WERI-Rb-1 (cell line): ENCODE results near the gene METTL18.

Experiments used
- DNase-seq: peaks from one replicate; pipeline ENCODE4 v3.0.0-alpha.2; 2020
- H3K27ac ChIP-seq: fragments of 250-450 bp; sonication (Bioruptor Pico); 2 replicates; pipeline ENCODE4 v1.5.1; 2020; ENCODE audit warnings: mild to moderate bottlenecking, moderate library complexity
- H3K27me3 ChIP-seq: fragments of 250-450 bp; sonication (Bioruptor Pico); 2 replicates; pipeline ENCODE4 v1.5.1; 2021; ENCODE audit warnings: mild to moderate bottlenecking, low read depth, moderate library complexity; ENCODE audit not compliant: insufficient read depth, severe bottlenecking
- H3K36me3 ChIP-seq: fragments of 250-450 bp; sonication (Bioruptor Pico); 2 replicates; pipeline ENCODE4 v1.5.1; 2020; ENCODE audit warnings: mild to moderate bottlenecking, moderate library complexity
- H3K4me3 ChIP-seq: 2 replicates; pipeline ENCODE4 v1.5.1; 2011; ENCODE audit warnings: low read depth, mild to moderate bottlenecking, control low read depth, low read length
- H3K9me3 ChIP-seq: fragments of 250-450 bp; sonication (Bioruptor Pico); 2 replicates; pipeline ENCODE4 v1.5.1; 2021; ENCODE audit warnings: mild to moderate bottlenecking, moderate library complexity; ENCODE audit not compliant: severe bottlenecking
- TF ChIP-seq, protein P1 (sequence below): IDR thresholded peaks from 2 replicates; pipeline ENCODE4 v1.5.1; 2011; ENCODE audit warnings: low read depth, mild to moderate bottlenecking, control low read depth, inconsistent platforms, low read length

Gene METTL18

DNA sequence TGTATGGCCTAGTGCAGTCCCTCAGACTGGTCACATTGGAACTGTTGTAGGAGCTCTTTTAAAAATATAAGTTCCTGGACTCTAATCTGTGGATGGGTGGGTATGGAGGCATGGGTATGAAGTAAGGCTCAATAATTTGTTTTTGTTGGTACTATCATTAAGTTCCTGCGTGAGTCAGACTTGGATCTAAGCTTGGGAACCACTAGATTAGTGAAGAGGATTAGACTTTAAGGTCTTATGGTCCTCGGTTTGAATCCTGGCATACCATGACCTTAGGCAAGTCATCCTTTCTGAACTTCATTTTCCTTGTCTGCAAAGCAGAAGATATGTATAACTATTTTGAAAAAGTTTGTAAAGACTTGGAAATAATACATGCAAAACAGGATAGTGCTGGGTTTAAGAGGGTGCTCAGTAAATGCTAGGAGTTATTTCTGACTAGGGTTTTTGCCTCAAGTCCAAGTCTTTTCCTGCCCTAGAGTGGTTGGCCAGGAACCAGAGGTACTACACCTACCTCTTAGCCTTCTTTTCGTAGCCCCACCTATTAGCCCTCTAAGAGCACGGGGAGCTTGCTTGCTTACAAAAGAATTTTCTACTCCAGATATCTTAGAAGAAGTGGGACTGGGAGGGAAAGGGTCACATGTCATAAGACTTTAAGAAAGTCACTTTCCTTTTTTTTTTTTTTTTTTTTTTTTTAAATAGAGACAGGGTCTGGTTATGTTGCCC lies 38.6 kb upstream of the METTL18 start:
- Histone ChIP-seq H3K27ac (no peak overlapping the region), H3K4me3 (no peak overlapping the region), H3K27me3 (no peaks in the 10 kb centered on the region), H3K9me3 (no peaks in the 10 kb centered on the region), H3K36me3 (no peaks in the 10 kb centered on the region)
- DNase-seq, result no peak
- TF ChIP-seq, protein P1, sequence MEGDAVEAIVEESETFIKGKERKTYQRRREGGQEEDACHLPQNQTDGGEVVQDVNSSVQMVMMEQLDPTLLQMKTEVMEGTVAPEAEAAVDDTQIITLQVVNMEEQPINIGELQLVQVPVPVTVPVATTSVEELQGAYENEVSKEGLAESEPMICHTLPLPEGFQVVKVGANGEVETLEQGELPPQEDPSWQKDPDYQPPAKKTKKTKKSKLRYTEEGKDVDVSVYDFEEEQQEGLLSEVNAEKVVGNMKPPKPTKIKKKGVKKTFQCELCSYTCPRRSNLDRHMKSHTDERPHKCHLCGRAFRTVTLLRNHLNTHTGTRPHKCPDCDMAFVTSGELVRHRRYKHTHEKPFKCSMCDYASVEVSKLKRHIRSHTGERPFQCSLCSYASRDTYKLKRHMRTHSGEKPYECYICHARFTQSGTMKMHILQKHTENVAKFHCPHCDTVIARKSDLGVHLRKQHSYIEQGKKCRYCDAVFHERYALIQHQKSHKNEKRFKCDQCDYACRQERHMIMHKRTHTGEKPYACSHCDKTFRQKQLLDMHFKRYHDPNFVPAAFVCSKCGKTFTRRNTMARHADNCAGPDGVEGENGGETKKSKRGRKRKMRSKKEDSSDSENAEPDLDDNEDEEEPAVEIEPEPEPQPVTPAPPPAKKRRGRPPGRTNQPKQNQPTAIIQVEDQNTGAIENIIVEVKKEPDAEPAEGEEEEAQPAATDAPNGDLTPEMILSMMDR, result no peak

DNA sequence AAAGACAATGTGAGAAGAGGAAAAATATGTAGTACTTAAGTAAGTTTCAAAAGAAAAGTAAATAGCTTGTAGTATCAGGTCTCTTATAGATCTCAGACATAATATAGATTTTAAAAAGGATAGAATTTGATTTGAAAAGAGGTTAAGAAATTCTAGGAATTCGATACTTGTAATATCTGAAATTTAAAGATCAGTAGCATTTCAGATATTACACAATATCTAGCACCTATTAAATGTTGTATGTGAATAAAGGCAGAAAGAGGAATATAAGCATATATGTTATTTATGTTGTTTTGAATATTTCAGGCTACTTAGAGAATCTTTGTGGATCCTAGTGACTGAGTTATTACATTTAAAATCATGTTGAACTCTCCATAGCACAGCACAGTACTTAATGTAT lies 35.0 kb upstream of the METTL18 start:
- no peaks in the 10 kb centered on the region for H3K36me3 ChIP-seq
- no peak for DNase-seq
- no peak overlapping the region for H3K4me3 ChIP-seq
- no peaks in the 10 kb centered on the region for H3K27me3 ChIP-seq
- TF ChIP-seq, protein P1, result no peak
- H3K27ac ChIP-seq, result no peak overlapping the region
- no peaks in the 10 kb centered on the region for H3K9me3 ChIP-seq

DNA sequence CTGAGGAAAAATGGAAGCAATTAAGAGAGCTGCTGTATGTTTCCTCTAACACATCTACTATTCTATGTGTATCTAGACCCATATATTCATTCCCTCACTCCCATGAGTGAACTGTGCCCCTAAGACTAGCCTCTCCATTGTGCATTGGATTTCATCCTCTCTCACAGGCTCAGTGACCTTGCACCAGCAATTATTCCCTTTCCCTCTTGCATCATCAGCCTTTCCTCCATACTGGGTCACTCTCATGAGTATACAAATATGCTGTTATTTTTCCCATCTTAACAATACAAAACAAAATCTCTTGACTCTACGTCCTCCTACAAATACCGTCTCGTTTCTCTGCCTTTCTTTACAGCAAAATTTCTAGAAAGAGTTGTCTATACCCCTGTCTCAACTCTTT lies 29.4 kb upstream of the METTL18 start:
- TF ChIP-seq, protein P1, result no peak
- H3K27me3 ChIP-seq, result no peaks in the 10 kb centered on the region
- no peaks in the 10 kb centered on the region for H3K36me3 ChIP-seq

DNA sequence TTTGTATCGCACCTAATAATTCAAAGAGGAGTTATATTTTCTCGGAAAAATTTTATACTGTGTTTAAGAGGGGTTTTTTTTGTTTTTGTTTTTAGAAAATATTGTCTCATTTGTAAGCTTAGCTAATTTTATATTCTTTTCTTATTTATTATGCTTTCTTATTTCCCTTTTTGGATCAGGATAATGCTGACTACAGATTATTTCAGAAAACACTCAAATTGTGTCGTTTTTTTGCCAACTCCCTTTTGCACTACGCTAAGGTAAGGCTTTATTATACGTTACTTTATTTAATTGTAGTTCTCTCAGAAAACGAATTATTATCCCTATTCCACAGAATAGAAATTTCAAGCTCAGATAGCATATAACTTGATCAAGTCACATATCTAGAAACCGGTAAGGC lies 26.8 kb upstream of the METTL18 start:
- Histone ChIP-seq H3K27me3 (no peaks in the 10 kb centered on the region), H3K9me3 (no peaks in the 10 kb centered on the region), H3K27ac (no peak overlapping the region), H3K4me3 (no peak overlapping the region), H3K36me3 (no peaks in the 10 kb centered on the region)
- no peak for DNase-seq
- TF ChIP-seq, protein P1, result no peak

More for the DNA sequence above, 29.4 kb upstream of the METTL18 start:
- Histone ChIP-seq H3K9me3 (no peaks in the 10 kb centered on the region), H3K4me3 (no peak overlapping the region), H3K27ac (no peak overlapping the region)
- DNase-seq, result no peak

DNA sequence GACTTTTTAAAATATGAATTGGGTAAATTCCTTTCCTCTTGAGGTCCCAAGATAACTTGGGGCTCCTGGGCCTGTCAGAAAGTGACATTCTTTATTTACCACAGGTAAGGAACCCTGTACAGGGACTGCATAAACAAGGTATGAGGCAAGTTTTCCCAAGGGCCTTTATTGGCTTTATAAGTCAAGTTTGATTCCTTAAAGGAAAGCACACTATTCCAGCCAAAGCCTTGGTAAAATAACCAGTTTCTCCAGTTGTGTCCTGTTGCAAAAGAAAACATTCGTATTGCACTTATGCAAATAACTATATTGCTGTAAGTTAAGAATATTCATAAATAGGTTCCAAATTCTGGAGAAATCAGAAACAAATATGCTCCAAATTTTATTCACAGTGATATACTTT lies 21.9 kb upstream of the METTL18 start:
- H3K36me3 ChIP-seq, result no peaks in the 10 kb centered on the region
- no peaks in the 10 kb centered on the region for H3K27me3 ChIP-seq
- DNase-seq, result no peak
- H3K27ac ChIP-seq, result no peak overlapping the region
- TF ChIP-seq, protein P1, result no peak
- no peaks in the 10 kb centered on the region for H3K9me3 ChIP-seq
- no peak overlapping the region for H3K4me3 ChIP-seq

DNA sequence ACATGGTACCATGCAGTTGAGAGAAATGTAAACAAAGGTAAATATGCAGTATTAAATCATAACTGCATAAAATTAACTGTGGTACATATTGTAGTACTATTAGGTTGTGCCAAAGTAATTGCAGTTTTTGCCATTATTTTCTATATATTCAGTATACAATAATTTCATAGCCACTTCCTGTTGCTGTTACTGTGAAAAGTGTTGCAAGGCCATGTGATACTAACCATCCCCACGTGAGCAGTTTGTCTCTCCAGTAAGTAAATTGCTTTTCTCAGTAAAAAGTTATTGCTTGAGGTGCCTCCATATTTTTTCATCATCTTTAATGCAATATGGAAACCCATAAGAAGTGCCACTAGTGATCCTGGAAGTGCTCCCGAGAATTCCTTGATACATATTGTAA lies 19.6 kb upstream of the METTL18 start:
- no peak for DNase-seq
- H3K4me3 ChIP-seq, result no peak overlapping the region
- no peaks in the 10 kb centered on the region for H3K36me3 ChIP-seq
- TF ChIP-seq, protein P1, result no peak
- H3K9me3 ChIP-seq, result no peaks in the 10 kb centered on the region
- no peaks in the 10 kb centered on the region for H3K27me3 ChIP-seq
- no peak overlapping the region for H3K27ac ChIP-seq
